ENCODE measurements around the gene MAP3K6. TPM values are rescaled to one million over a fixed set of nuclear protein-coding genes. Genes with fewer than 3 reads are reported as not detected.
"Not testable (repeated sequence)": the region's sequence is repeated elsewhere in the genome, so short reads cannot be mapped to it uniquely, and the experiment has no call there.

MAP3K6 gene
- 36.9 and 37.0 TPM in 2 replicates for total RNA-seq (2014; rRNA removed)
- 43.6 TPM for polyA plus RNA-seq (2012)

GRCh38 chr1:27366411-27367159 is at the start of gene MAP3K6:
Gene MAP3K6 (minus strand): TSS chr1:27366961. CDS start chr1:27366597, 364 bp downstream.
- DNase-seq (ENCODE audit: low read depth) = peak; percentile 86

- no peak for DNase-seq (ENCODE audit: low read depth)
Observed at GRCh38 chr1:27414091-27414490, 47.3 kb upstream of the MAP3K6 start.

GRCh38 chr1:27413004-27413403 is 46.2 kb upstream of the MAP3K6 start:
- no peak for DNase-seq (ENCODE audit: low read depth)

GRCh38 chr1:27412502-27412901 is 45.7 kb upstream of the MAP3K6 start:
- DNase-seq (ENCODE audit: low read depth) = no peak

GRCh38 chr1:27410709-27411108 is 43.9 kb upstream of the MAP3K6 start:
- no peak for DNase-seq (ENCODE audit: low read depth)

- DNase-seq (ENCODE audit: low read depth) = no peak
Observed at GRCh38 chr1:27409669-27410068, 42.9 kb upstream of the MAP3K6 start.

GRCh38 chr1:27408151-27408550 is 41.4 kb upstream of the MAP3K6 start:
- DNase-seq (ENCODE audit: low read depth) = peak; percentile 80

GRCh38 chr1:27406791-27407190 is 40.0 kb upstream of the MAP3K6 start:
- not testable (repeated sequence) for DNase-seq (ENCODE audit: low read depth)

GRCh38 chr1:27406362-27406680 is 39.6 kb upstream of the MAP3K6 start:
- DNase-seq (ENCODE audit: low read depth) = no peak

- not testable (repeated sequence) for DNase-seq (ENCODE audit: low read depth)
Observed at GRCh38 chr1:27405598-27406361, 39.0 kb upstream of the MAP3K6 start.

- DNase-seq (ENCODE audit: low read depth) = peak; percentile 98
Observed at GRCh38 chr1:27405074-27405473, 38.3 kb upstream of the MAP3K6 start.

- no peak for DNase-seq (ENCODE audit: low read depth)
Observed at GRCh38 chr1:27403931-27404330, 37.2 kb upstream of the MAP3K6 start.

GRCh38 chr1:27403065-27403726 is 36.4 kb upstream of the MAP3K6 start:
- DNase-seq (ENCODE audit: low read depth) = peak; percentile 97

GRCh38 chr1:27402349-27402754 is 35.6 kb upstream of the MAP3K6 start:
- DNase-seq (ENCODE audit: low read depth) = peak; percentile 81

GRCh38 chr1:27400963-27401341 is 34.2 kb upstream of the MAP3K6 start:
- no peak for DNase-seq (ENCODE audit: low read depth)

GRCh38 chr1:27400082-27400962 is 33.6 kb upstream of the MAP3K6 start:
- DNase-seq (ENCODE audit: low read depth) = no peak

GRCh38 chr1:27399251-27400025 is 32.7 kb upstream of the MAP3K6 start:
- DNase-seq (ENCODE audit: low read depth) = no peak

GRCh38 chr1:27398405-27399149 is 31.8 kb upstream of the MAP3K6 start:
- no peak for DNase-seq (ENCODE audit: low read depth)

- no peak for DNase-seq (ENCODE audit: low read depth)
Observed at GRCh38 chr1:27397749-27398148, 31.0 kb upstream of the MAP3K6 start.

GRCh38 chr1:27397110-27397509 is 30.3 kb upstream of the MAP3K6 start:
- DNase-seq (ENCODE audit: low read depth) = no peak
